ENCODE measurements around the gene KIF6. TPM values are rescaled to one million over a fixed set of nuclear protein-coding genes. Genes with fewer than 3 reads are reported as not detected.
"Not testable (repeated sequence)": the region's sequence is repeated elsewhere in the genome, so short reads cannot be mapped to it uniquely, and the experiment has no call there.

KIF6 gene
- total RNA-seq, 1 experiment from 2014 or later = 2.7 TPM

DNA sequence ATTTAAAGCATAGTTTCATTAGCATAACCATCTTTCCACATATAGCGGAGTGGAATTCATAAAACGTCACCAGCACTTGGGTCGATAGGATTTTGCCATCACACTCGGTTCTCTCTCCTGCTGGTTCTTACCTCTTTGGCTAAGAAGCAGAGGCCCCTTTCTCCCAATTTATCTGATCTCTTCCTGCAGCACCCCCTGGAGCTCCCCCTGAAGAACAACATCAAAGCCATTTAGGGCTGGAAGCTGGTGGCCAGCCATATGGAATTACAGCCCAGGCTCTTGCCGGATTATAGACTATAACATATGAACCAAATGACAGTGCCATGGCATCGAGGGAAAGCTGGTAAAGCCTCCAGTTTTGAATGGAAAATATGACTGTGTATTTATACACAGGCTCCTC, 6.4 kb upstream of the KIF6 start:
- Histone ChIP-seq H3K36me3 (ENCODE audit: insufficient read depth, low read length, poor library complexity, severe bottlenecking) (no peaks in the 10 kb centered on the region), H3K4me1 (ENCODE audit: insufficient read depth, low read length, poor library complexity, severe bottlenecking) (no peaks in the 10 kb centered on the region), H3K27me3 (replicated peaks; ENCODE audit: insufficient read depth, low read depth, low read length, poor library complexity) (no peaks in the 10 kb centered on the region), H3K4me3 (ENCODE audit: low read depth, low read length, poor library complexity, severe bottlenecking) (no peak overlapping the region), H3K27ac (ENCODE audit: low read depth, low read length, poor library complexity, severe bottlenecking) (no peak overlapping the region), H3K9me3 (ENCODE audit: low read depth, low read length, poor library complexity, severe bottlenecking) (no peaks in the 10 kb centered on the region)
- TF ChIP-seq CTCF (conservative IDR thresholded peaks at IDR 0.05; ENCODE audit: low read depth, low read length) = peak; percentile 56
- TF ChIP-seq EZH2 (IDR thresholded peaks at IDR 0.05; ENCODE audit: borderline replicate concordance, low read depth, low read length, poor library complexity, severe bottlenecking) = no peak
- POLR2A ChIA-PET (ENCODE audit: low non-redundant PET) = no interaction called here
- CTCF ChIA-PET = interaction anchor here (0.6 kb wide), 1 partner anchor 155 kb away, joined by 3 read pairs; no protein-coding TSS in a partner anchor
- BruUV-seq (replicated peaks) = no TSS peak
- intact Hi-C loops (cut with micrococcal nuclease; ENCODE audit: unreplicated experiment) = no loop called here
- DNase-seq (ENCODE audit: low spot score) = peak; percentile 51

DNA sequence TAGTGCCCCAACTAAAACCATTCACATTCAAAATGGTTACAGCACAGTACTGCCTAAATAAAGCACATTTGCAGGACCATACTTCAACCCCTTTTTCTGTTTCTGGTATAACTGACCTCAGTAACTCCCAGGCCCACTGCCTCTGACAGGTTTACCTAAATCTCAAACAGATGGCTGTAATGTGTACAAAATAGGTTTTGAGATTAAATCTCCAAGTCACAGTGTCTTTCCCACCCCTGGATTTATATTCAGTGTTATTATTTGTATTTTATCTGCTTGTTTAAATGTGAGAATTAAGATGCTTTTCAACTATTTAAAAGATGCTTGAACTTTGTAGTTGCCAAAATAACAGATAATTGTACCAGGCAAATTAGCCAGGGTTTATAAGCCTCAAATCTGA, 4.7 kb upstream of the KIF6 start:
- no TSS peak for BruUV-seq (replicated peaks)
- ChIA-PET CTCF (no interaction called here), POLR2A (ENCODE audit: low non-redundant PET) (no interaction called here)
- no peak overlapping the region for H3K27ac ChIP-seq (ENCODE audit: low read depth, low read length, poor library complexity, severe bottlenecking)
- H3K27me3 ChIP-seq (replicated peaks; ENCODE audit: insufficient read depth, low read depth, low read length, poor library complexity) = no peaks in the 10 kb centered on the region
- no peaks in the 10 kb centered on the region for H3K9me3 ChIP-seq (ENCODE audit: low read depth, low read length, poor library complexity, severe bottlenecking)
- H3K4me1 ChIP-seq (ENCODE audit: insufficient read depth, low read length, poor library complexity, severe bottlenecking) = peaks cover 5% of the 10 kb centered on the region
- no peak overlapping the region for H3K4me3 ChIP-seq (ENCODE audit: low read depth, low read length, poor library complexity, severe bottlenecking)
- no peak for DNase-seq (ENCODE audit: low spot score)
- TF ChIP-seq EZH2 (IDR thresholded peaks at IDR 0.05; ENCODE audit: borderline replicate concordance, low read depth, low read length, poor library complexity, severe bottlenecking) = no peak
- TF ChIP-seq CTCF (conservative IDR thresholded peaks at IDR 0.05; ENCODE audit: low read depth, low read length) = no peak
- no peaks in the 10 kb centered on the region for H3K36me3 ChIP-seq (ENCODE audit: insufficient read depth, low read length, poor library complexity, severe bottlenecking)
- intact Hi-C loops (cut with micrococcal nuclease; ENCODE audit: unreplicated experiment) = no loop called here

DNA sequence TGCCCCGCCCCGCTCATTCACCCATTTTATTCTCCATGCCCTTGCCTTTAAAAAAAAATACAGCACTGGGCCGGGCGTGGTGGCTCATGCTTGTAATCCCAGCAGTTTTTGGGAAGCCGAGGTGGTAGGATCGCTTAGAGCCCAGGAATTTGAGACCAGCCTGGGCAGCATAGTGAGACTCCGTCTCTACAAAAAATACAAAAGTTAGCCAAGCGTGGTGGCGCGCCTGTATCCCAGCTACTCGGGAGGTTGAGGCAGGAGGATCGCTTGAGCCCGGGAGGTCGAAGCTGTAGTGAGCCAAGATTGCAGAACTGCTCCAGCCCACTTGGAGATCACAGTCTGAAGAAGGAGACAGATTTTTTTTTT, 407 bp upstream of the KIF6 start:
- intact Hi-C loops (cut with micrococcal nuclease; ENCODE audit: unreplicated experiment) = no loop called here
- BruUV-seq (replicated peaks) = no TSS peak
- H3K4me3 ChIP-seq (ENCODE audit: low read depth, low read length, poor library complexity, severe bottlenecking) = peak overlapping the region; percentile 68
- no peak overlapping the region for H3K27ac ChIP-seq (ENCODE audit: low read depth, low read length, poor library complexity, severe bottlenecking)
- H3K36me3 ChIP-seq (ENCODE audit: insufficient read depth, low read length, poor library complexity, severe bottlenecking) = no peaks in the 10 kb centered on the region
- CTCF ChIA-PET = no interaction called here
- H3K27me3 ChIP-seq (replicated peaks; ENCODE audit: insufficient read depth, low read depth, low read length, poor library complexity) = no peaks in the 10 kb centered on the region
- POLR2A ChIA-PET (ENCODE audit: low non-redundant PET) = no interaction called here
- H3K9me3 ChIP-seq (ENCODE audit: low read depth, low read length, poor library complexity, severe bottlenecking) = no peaks in the 10 kb centered on the region
- peaks cover 5% of the 10 kb centered on the region for H3K4me1 ChIP-seq (ENCODE audit: insufficient read depth, low read length, poor library complexity, severe bottlenecking)
- TF ChIP-seq CTCF (conservative IDR thresholded peaks at IDR 0.05; ENCODE audit: low read depth, low read length) (no peak), EZH2 (IDR thresholded peaks at IDR 0.05; ENCODE audit: borderline replicate concordance, low read depth, low read length, poor library complexity, severe bottlenecking) (no peak)
- no peak for DNase-seq (ENCODE audit: low spot score)

DNA sequence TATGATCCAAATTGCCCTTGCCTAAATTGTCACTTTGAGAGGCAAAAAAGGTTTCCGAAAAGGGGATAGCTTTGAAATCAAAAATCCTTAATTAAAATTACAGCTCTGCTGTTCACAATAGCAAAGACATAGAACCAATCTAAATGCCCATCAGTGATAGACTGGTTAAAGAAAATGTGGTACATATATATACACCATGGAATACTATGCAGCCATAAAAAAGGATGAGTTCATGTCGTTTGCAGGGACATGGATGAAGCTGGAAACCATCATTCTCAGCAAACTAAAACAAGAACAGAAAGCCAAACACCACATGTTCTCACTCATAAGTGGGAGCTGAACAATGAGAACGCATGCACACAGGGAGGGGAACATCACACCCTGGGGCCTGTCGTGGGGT, 1.9 kb downstream of the KIF6 start:
- DNase-seq (ENCODE audit: low spot score); H3K4me3 ChIP-seq (ENCODE audit: low read depth, low read length, poor library complexity, severe bottlenecking); intact Hi-C loops (cut with micrococcal nuclease; ENCODE audit: unreplicated experiment); POLR2A ChIA-PET (ENCODE audit: low non-redundant PET); H3K27me3 ChIP-seq (replicated peaks; ENCODE audit: insufficient read depth, low read depth, low read length, poor library complexity); BruUV-seq (replicated peaks); H3K27ac ChIP-seq (ENCODE audit: low read depth, low read length, poor library complexity, severe bottlenecking); H3K9me3 ChIP-seq (ENCODE audit: low read depth, low read length, poor library complexity, severe bottlenecking); H3K36me3 ChIP-seq (ENCODE audit: insufficient read depth, low read length, poor library complexity, severe bottlenecking); H3K4me1 ChIP-seq (ENCODE audit: insufficient read depth, low read length, poor library complexity, severe bottlenecking): not testable (repeated sequence)
- CTCF ChIA-PET = interaction anchor here (0.6 kb wide), 1 partner anchor 1647 kb away, joined by 3 read pairs; no protein-coding TSS in a partner anchor
